Activated CD4-positive, alpha-beta T cell treated with anti-CD3 and anti-CD28 coated beads, Interleukin-2, amount 10 ng/mL, durations not matched to agents 24 days and 14 days (primary cell): ENCODE measurements around the gene SRL. TPM values are rescaled to one million over a fixed set of nuclear protein-coding genes. Genes with fewer than 3 reads are reported as not detected.
A peak's percentile ranks its signal among the peaks of the same experiment; 100 is the strongest.

Source experiments
- DNase-seq: peaks from one replicate; pipeline ENCODE4 v3.0.0; 2022
- H3K27ac Mint-ChIP-seq: one replicate; pipeline ENCODE4 v1.8.0; 2022; ENCODE audit warnings: mild to moderate bottlenecking, mixed read lengths
- H3K27me3 Mint-ChIP-seq: one replicate; pipeline ENCODE4 v1.8.0; 2022; ENCODE audit warnings: mixed read lengths
- H3K36me3 Mint-ChIP-seq: one replicate; pipeline ENCODE4 v1.8.0; 2022; ENCODE audit warnings: low read depth, mild to moderate bottlenecking, mixed read lengths
- H3K4me1 Mint-ChIP-seq: one replicate; pipeline ENCODE4 v1.8.0; 2021; ENCODE audit warnings: mixed read lengths
- H3K4me3 Mint-ChIP-seq: one replicate; pipeline ENCODE4 v1.8.0; 2022; ENCODE audit warnings: mild to moderate bottlenecking, moderate library complexity, mixed read lengths
- H3K9me3 Mint-ChIP-seq: one replicate; pipeline ENCODE4 v1.8.0; 2021; ENCODE audit warnings: mixed read lengths
- intact Hi-C: fragments of 100-400 bp; cut with micrococcal nuclease; formaldehyde crosslinking; loops from one replicate; pipeline ENCODE4 v1.15.1; 2023
- total RNA-seq: library from RNA; stranded (reverse); gene quantifications from 2 replicates; pipeline ENCODE4 v1.2.3, GENCODE V29; 2022

SRL gene
- not detected in 2 replicates for total RNA-seq

GRCh38 chr16:4241928-4242283 is at the start of gene SRL:
Gene SRL (minus strand): TSS chr16:4242080. CDS start chr16:4242067, 13 bp downstream.
- H3K9me3 Mint-ChIP-seq, result no peaks in the 10 kb centered on the region
- no peak for DNase-seq
- peaks cover 6% of the 10 kb centered on the region for H3K27me3 Mint-ChIP-seq
- H3K4me1 Mint-ChIP-seq, result no peaks in the 10 kb centered on the region
- H3K36me3 Mint-ChIP-seq, result no peaks in the 10 kb centered on the region
- H3K4me3 Mint-ChIP-seq, result no peak within 1 kb of the TSS
- no peak within 1 kb of the TSS for H3K27ac Mint-ChIP-seq
- intact Hi-C loops, result no loop called here

- Mint-ChIP-seq H3K36me3 (no peaks in the 10 kb centered on the region), H3K9me3 (no peaks in the 10 kb centered on the region), H3K4me3 (no peak overlapping the region), H3K4me1 (peaks cover 11% of the 10 kb centered on the region), H3K27ac (no peak overlapping the region), H3K27me3 (peaks cover 9% of the 10 kb centered on the region)
- no peak for DNase-seq
- intact Hi-C loops, result no loop called here
These were observed 48.5 kb upstream of the SRL start for GRCh38 chr16:4290236-4290830.

GRCh38 chr16:4288148-4288921 is 46.5 kb upstream of the SRL start:
- intact Hi-C loops, result loop anchor here (1.0 to 2.0 kb wide), 2 partner anchors 16 to 42 kb away; partner anchors contain the start of gene TFAP4
- peak; percentile 95 for DNase-seq
- H3K4me1 Mint-ChIP-seq, result peaks cover 12% of the 10 kb centered on the region
- no peaks in the 10 kb centered on the region for H3K9me3 Mint-ChIP-seq
- H3K27ac Mint-ChIP-seq, result no peak overlapping the region
- peaks cover 9% of the 10 kb centered on the region for H3K27me3 Mint-ChIP-seq
- H3K4me3 Mint-ChIP-seq, result no peak overlapping the region
- H3K36me3 Mint-ChIP-seq, result no peaks in the 10 kb centered on the region

GRCh38 chr16:4285167-4285566 is 43.3 kb upstream of the SRL start:
- intact Hi-C loops, result no loop called here
- peaks cover 13% of the 10 kb centered on the region for H3K4me1 Mint-ChIP-seq
- peaks cover 11% of the 10 kb centered on the region for H3K27me3 Mint-ChIP-seq
- no peak overlapping the region for H3K27ac Mint-ChIP-seq
- no peak for DNase-seq
- H3K9me3 Mint-ChIP-seq, result peaks cover 4% of the 10 kb centered on the region
- no peaks in the 10 kb centered on the region for H3K36me3 Mint-ChIP-seq
- no peak overlapping the region for H3K4me3 Mint-ChIP-seq

- no peaks in the 10 kb centered on the region for H3K36me3 Mint-ChIP-seq
- H3K4me1 Mint-ChIP-seq, result peaks cover 13% of the 10 kb centered on the region
- intact Hi-C loops, result no loop called here
- no peak for DNase-seq
- no peak overlapping the region for H3K4me3 Mint-ChIP-seq
- peaks cover 4% of the 10 kb centered on the region for H3K9me3 Mint-ChIP-seq
- no peak overlapping the region for H3K27ac Mint-ChIP-seq
- peaks cover 11% of the 10 kb centered on the region for H3K27me3 Mint-ChIP-seq
These were observed 42.1 kb upstream of the SRL start for GRCh38 chr16:4283939-4284338.

- intact Hi-C loops, result no loop called here
- DNase-seq, result no peak
- no peak overlapping the region for H3K27ac Mint-ChIP-seq
- peaks cover 11% of the 10 kb centered on the region for H3K27me3 Mint-ChIP-seq
- H3K4me3 Mint-ChIP-seq, result no peak overlapping the region
- H3K4me1 Mint-ChIP-seq, result peaks cover 10% of the 10 kb centered on the region
- no peaks in the 10 kb centered on the region for H3K36me3 Mint-ChIP-seq
- H3K9me3 Mint-ChIP-seq, result peaks cover 4% of the 10 kb centered on the region
These were observed 41.6 kb upstream of the SRL start for GRCh38 chr16:4283441-4283840.

GRCh38 chr16:4280625-4281024 is 38.7 kb upstream of the SRL start:
- Mint-ChIP-seq H3K27me3 (peaks cover 10% of the 10 kb centered on the region), H3K4me3 (no peak overlapping the region), H3K36me3 (no peaks in the 10 kb centered on the region), H3K27ac (no peak overlapping the region), H3K4me1 (peaks cover 4% of the 10 kb centered on the region), H3K9me3 (peaks cover 4% of the 10 kb centered on the region)
- DNase-seq, result no peak
- intact Hi-C loops, result no loop called here

- H3K27me3 Mint-ChIP-seq, result peaks cover 1% of the 10 kb centered on the region
These were observed 36.2 kb upstream of the SRL start for GRCh38 chr16:4277987-4278513.

GRCh38 chr16:4275861-4276260 is 34.0 kb upstream of the SRL start:
- Mint-ChIP-seq H3K9me3 (peaks cover 3% of the 10 kb centered on the region), H3K27ac (no peak overlapping the region), H3K4me3 (no peak overlapping the region), H3K4me1 (peaks cover 2% of the 10 kb centered on the region), H3K36me3 (peaks cover 2% of the 10 kb centered on the region), H3K27me3 (no peaks in the 10 kb centered on the region)
- intact Hi-C loops, result no loop called here
- DNase-seq, result no peak

More at GRCh38 chr16:4277987-4278513, 36.2 kb upstream of the SRL start:
- peaks cover 4% of the 10 kb centered on the region for H3K9me3 Mint-ChIP-seq
- DNase-seq, result no peak
- intact Hi-C loops, result no loop called here
- H3K4me1 Mint-ChIP-seq, result peaks cover 4% of the 10 kb centered on the region
- H3K36me3 Mint-ChIP-seq, result no peaks in the 10 kb centered on the region
- H3K4me3 Mint-ChIP-seq, result no peak overlapping the region
- no peak overlapping the region for H3K27ac Mint-ChIP-seq

GRCh38 chr16:4273858-4274311 is 32.0 kb upstream of the SRL start:
- H3K27me3 Mint-ChIP-seq, result no peaks in the 10 kb centered on the region
- H3K9me3 Mint-ChIP-seq, result no peaks in the 10 kb centered on the region
- intact Hi-C loops, result loop anchor here (2.0 to 5.0 kb wide), 3 partner anchors 15 to 143 kb away; partner anchors contain the start of gene CORO7
- peak overlapping the region; percentile 89 for H3K4me3 Mint-ChIP-seq
- H3K27ac Mint-ChIP-seq, result peak overlapping the region; percentile 74
- peaks cover 2% of the 10 kb centered on the region for H3K36me3 Mint-ChIP-seq
- DNase-seq, result peak; percentile 83
- peaks cover 9% of the 10 kb centered on the region for H3K4me1 Mint-ChIP-seq

GRCh38 chr16:4272114-4272956 is 30.5 kb upstream of the SRL start:
- Mint-ChIP-seq H3K4me1 (peaks cover 11% of the 10 kb centered on the region), H3K9me3 (no peaks in the 10 kb centered on the region), H3K4me3 (peak overlapping the region; percentile 89), H3K27me3 (no peaks in the 10 kb centered on the region), H3K27ac (peak overlapping the region; percentile 92), H3K36me3 (peaks cover 6% of the 10 kb centered on the region)
- DNase-seq, result peak; percentile 84
- intact Hi-C loops, result loop anchor here (2.0 to 5.0 kb wide), 3 partner anchors 16 to 145 kb away; partner anchors contain the start of gene CORO7

- Mint-ChIP-seq H3K27me3 (no peaks in the 10 kb centered on the region), H3K36me3 (peaks cover 6% of the 10 kb centered on the region), H3K27ac (peak overlapping the region; percentile 96), H3K9me3 (no peaks in the 10 kb centered on the region), H3K4me1 (peaks cover 11% of the 10 kb centered on the region), H3K4me3 (peak overlapping the region; percentile 89)
- peak; percentile 97 for DNase-seq
- intact Hi-C loops, result loop anchor here (1.0 to 5.0 kb wide), 7 partner anchors 17 to 146 kb away; partner anchors contain the start of genes CORO7 and PAM16
These were observed 29.6 kb upstream of the SRL start for GRCh38 chr16:4271176-4272113.
